ENCODE measurements around the gene THAP12.

GRCh38 chr11:76313913-76314740 is 66.8 kb downstream of the THAP12 start:
- TF ChIP-seq EZH2 (IDR thresholded peaks at IDR 0.05) (no peak), POLR2AphosphoS5 (IDR thresholded peaks at IDR 0.05; ENCODE audit: borderline replicate concordance, low read depth, low read length) (no peak)

Data from SK-N-MC (cell line).